CD4-positive, alpha-beta T cell treated with Interleukin-1 beta for 1 hour (primary cell): ENCODE measurements around the gene KCND2.
"Not testable (repeated sequence)": the region's sequence is repeated elsewhere in the genome, so short reads cannot be mapped to it uniquely, and the experiment has no call there.

Experiments
- DNase-seq, 2 donors: peaks; one replicate each; pipeline ENCODE4 v3.0.0-alpha.2; 2020 to 2022

The KCND2 gene

DNA sequence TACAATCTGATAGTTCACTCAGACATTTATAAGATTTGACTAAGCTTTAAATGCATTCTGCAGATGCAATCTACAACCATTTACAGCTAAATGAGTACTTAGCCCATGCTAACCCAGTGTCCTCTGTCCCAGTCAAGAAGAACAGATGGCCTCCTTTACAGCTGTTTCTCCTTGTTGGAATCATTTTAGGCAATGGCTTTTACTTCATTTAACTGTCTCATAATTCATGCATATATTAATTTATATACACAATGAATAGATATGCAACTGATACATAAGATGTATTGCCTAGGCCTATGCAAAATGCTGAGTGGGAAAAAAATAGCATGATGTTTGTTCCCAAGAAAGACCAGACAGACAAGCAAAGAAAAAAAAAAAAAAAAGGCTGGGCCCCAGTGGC lies 502.8 kb downstream of the KCND2 start:
- no peak for DNase-seq

- not testable (repeated sequence) for DNase-seq
These were observed 506.1 kb downstream of the KCND2 start for GRCh38 chr7:120779078-120779477.

GRCh38 chr7:120780451-120780850 lies 507.5 kb downstream of the KCND2 start:
- DNase-seq, result not testable (repeated sequence)

DNA sequence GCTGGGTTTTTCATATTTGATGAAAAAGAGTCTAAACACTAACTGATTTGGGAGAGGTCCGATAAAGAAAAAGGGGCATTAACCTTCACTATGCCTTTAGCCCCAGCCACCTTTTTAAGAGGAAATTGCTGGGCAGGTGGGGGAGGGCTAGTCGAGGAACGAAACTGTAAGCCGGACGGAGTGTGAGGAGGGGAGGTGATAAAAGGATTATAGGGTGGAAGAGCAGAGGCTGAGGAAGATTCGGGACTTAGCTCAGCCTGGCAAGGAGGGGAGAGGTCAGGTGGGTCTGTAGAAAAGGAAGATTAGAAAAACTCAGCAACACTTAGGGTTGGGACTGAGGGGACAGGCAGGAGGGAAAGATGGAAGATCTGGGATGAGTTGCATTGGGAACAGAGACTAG lies 508.0 kb downstream of the KCND2 start:
- DNase-seq, result no peak

GRCh38 chr7:120781924-120782323 lies 508.9 kb downstream of the KCND2 start:
- DNase-seq, result not testable (repeated sequence)

GRCh38 chr7:120783273-120783672 lies 510.3 kb downstream of the KCND2 start:
- DNase-seq, result no peak

DNA sequence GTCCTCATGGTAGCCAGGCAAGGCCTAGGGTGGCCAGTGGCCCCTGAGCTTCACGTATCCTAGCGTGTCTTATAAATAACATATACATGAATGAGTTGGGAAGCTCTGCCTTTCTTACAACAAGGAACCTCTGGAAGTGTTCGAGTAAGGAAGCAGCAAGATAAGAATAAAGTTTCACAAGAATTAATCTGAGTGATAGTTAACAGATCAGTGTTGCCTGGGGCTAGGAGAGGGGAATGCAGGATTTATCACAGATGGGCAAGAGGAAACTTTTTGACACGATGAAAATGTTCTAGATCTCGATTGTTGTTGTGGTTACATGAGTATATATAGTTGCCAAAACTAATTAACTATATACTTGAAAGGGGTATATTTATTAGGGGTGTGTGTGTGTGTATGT lies 510.7 kb downstream of the KCND2 start:
- no peak for DNase-seq

DNA sequence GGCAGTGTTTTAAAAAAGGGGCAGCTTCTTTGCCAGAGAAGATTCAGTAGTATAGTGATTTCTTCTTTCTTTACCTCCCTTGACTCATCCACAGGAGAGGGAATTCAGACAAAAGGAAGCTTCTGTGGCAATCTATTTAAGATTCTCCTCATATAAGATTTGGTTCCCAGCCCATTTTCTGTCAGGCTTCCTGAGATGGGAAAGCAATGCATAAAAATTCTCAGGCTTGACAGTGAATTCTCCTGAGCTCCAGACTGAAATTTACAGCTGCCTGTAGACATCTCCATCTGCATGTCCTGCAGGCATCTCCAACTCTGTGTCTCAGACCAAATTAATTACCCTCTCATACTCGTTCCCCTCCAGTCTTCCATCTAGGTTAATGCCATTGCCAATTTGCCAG lies 512.1 kb downstream of the KCND2 start:
- no peak for DNase-seq

GRCh38 chr7:120792091-120792860 lies 519.3 kb downstream of the KCND2 start:
- peak; percentile 41 to 44 for DNase-seq

GRCh38 chr7:120792861-120793130 lies 519.8 kb downstream of the KCND2 start:
- DNase-seq, result no peak

DNA sequence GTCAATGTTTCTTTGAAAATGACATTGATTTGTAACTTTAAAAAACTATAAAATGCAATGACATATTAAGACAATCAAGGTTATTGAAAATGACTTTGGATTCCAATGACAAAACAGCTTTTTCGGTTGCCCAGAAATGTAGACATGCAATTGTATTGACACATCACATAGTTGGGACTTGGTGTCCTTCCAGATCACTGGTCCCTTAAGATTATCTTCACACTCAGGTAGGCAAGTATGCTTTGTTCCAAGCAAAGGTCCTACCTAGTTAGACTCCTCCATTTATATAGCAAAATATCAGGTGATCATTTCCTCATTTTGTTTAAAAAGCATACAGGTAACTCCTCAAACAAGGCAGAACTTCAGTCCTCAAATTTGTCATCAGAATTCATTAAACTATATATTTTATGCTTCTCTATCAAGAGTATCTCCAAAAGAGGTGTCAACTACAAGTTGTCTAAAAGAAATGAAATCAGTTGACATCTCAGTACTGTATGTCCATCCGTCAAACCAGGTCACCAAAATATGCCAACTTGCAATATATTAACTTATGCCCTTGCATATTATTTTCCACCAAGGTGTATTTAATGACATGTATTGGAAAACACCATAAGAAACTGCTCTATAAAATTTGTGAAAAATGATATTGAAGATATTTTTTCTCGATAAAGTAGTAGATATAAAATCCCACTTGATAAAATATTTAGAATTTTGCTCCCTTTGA lies 520.4 kb downstream of the KCND2 start:
- DNase-seq, result no peak

GRCh38 chr7:120794106-120794729 lies 521.2 kb downstream of the KCND2 start:
- DNase-seq, result no peak

- no peak for DNase-seq
These were observed 524.2 kb downstream of the KCND2 start for GRCh38 chr7:120797026-120797645.

- DNase-seq, result no peak
These were observed 526.2 kb downstream of the KCND2 start for GRCh38 chr7:120799147-120799546.
